Anterior cingulate cortex (tissue), 58 donors: Measurements from ENCODE around the gene COCH.
"Not testable (repeated sequence)": the region's sequence is repeated elsewhere in the genome, so short reads cannot be mapped to it uniquely, and the experiment has no call there.

Source experiments
- DNase-seq, 58 donors: peaks; one replicate each; lab custom pipeline; 2025; lab: John Stamatoyannopoulos, UW

COCH gene

DNA sequence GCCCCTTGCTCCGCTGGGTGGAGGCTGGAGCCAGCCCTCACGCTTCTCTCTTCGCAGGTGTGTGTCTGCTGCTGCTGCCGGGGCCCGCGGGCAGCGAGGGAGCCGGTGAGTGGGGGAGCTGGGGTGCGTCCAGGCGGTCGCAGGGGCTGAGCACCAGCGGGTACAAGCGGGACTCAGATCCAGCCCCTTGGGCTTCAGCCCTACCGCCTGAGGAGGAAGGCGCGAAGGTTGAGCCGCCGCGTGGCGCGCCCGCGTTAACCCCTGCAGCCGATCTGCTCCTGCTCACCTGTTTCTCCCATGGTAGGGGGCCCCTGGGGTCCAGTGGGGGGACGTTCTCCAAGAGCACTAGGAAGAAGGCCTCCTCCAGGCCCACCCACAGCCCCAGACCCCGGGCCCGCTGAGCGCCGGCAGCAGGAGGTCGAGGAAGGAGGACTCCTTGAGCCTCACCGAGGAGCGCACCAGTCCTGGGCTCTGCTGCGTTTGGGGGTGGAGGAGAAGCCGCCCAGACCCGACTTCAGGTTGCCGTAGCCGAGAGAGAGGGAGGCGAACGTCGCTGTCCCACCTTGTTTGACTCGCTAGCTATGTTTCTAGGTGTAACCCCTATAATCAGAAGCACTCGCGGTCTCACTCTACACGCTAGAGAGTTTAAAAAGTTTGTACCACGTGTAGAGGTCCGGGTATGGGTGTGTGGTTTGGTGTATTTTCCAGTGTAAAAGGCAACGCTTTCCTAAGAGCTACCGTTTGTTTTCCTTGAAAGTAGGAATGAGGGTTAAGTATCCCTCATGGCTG lies 834 bp downstream of the COCH start:
- DNase-seq, result peak in 2 of 58 donors; percentile 2 to 4

DNA sequence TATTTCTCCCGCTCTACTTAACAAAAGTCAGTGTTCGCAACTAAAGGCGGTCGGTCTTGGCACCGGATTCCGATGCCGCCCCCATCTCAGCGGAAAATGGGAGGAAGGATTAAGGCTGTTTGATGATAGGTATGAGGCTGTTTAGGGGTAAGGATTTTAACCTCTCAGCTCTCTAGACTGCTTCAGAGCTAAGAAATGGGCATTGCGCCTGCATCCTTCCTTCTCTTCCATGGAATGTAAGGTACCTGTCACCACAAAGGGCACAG lies 1.4 kb downstream of the COCH start:
- DNase-seq, result peak in 1 of 58 donors; percentile 4

DNA sequence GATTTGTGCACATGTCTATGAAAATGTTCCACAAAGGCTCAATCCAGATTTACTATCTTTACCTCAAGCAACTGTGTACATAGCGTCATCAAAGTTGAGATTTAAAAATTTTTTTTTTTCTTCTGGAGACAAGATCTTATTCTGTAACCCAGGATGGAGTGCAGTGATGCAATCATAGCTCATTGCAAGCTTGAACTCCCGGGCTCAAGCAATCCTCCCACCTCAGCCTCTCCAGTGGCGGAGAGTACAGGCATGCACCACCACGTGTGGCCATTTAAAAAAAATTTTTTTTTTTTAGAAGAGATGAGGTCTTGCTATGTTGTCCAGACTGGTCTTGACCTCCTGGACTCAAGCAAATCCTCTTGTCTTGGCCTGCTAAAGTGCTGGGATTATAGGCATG lies 2.3 kb downstream of the COCH start:
- DNase-seq, result no peak

DNA sequence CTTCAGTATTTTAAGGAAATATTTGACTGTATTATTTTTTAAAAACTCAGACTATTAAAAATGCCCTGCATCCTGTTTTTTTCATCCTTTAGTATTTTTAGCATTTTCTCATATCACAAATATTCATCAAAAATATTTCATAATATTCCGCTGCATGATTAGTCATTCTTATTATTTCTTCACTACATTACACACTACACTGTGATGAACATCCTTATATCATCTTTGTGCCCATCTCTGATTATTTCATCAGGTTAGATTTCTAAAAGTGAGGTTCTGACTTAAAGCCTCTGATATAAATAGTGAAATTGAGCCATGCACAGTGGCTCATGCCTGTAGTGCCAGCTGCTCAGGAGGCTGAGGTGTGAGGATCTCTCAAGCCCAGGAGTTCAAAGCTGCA lies 8.1 kb downstream of the COCH start:
- no peak for DNase-seq

DNA sequence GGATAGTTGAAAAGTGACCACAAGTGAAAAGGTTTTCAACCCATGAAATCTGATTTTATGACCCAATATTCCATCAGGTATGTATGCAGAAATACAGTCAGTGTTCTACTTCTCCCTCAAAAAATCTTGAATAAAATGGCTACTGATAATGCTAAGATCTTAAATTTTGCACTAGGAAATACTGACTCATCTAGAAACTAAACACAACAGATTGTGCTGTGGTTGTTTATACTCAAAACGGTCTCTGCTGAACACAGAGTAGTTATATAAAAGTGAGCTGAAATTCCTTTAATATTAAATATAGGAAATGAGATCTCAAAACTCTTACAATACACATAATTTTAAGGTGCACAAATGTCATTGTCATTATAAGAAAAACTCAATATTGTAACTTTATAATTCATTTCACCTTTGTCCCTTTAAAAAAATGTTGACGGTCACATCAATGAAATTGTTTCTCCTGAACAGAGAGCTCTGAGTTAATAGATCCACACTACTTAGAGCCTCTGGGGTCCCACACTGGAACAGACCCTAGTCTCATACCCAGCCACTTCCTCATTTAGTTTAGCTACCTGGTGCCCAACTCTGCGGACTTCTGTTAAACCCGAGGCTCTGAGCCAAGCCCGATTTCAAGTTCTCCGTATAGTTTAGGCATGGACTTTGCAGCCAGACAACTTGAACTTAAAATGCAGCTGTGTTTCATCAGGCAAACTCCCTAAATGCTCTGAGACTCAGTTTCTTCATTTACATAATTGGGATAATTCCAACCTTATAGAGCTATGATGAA lies 9.3 kb downstream of the COCH start:
- no peak for DNase-seq

DNA sequence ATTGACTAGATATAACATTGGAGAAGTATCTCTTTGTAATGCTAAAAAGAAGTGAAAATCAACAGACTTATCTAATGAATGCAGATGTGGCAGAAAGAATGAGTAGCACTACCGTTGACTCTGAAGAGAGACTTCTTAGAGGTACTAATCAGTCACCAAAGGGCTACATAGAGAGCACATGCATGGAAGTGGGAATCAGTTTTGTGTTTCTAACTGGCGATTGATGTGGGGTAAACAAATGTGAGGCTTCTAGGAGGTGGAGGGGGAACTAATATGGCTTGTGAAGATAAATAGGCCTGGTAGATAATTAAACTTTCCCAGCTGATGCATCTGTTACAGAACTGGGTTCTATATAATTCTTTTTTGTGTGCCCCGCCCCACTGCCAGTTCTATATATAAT lies 10.5 kb downstream of the COCH start:
- DNase-seq, result no peak

DNA sequence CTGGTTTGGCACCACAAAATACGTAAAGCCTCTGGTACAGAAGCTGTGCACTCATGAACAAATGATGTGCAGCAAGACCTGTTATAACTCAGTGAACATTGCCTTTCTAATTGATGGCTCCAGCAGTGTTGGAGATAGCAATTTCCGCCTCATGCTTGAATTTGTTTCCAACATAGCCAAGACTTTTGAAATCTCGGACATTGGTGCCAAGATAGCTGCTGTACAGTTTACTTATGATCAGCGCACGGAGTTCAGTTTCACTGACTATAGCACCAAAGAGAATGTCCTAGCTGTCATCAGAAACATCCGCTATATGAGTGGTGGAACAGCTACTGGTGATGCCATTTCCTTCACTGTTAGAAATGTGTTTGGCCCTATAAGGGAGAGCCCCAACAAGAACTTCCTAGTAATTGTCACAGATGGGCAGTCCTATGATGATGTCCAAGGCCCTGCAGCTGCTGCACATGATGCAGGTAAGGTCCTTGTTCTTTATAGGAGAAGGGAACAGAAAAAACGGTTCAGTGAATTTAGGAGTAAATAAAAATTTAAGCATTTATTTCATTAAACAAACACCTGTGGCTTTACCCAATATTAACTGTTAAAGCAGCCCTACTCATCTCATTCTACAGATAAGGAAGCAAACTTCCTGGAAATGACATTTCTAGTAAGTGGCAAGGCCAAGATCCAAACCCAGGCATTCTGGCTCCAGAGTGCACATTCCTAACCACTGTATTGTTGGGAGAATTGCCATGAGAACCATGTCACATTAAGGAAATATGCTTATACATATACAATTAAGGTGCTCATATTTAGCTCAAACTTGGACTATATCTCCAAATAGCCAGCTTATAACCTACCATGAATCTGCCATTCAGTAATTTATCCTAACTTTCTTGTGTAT lies 11.7 kb downstream of the COCH start:
- DNase-seq, result no peak

DNA sequence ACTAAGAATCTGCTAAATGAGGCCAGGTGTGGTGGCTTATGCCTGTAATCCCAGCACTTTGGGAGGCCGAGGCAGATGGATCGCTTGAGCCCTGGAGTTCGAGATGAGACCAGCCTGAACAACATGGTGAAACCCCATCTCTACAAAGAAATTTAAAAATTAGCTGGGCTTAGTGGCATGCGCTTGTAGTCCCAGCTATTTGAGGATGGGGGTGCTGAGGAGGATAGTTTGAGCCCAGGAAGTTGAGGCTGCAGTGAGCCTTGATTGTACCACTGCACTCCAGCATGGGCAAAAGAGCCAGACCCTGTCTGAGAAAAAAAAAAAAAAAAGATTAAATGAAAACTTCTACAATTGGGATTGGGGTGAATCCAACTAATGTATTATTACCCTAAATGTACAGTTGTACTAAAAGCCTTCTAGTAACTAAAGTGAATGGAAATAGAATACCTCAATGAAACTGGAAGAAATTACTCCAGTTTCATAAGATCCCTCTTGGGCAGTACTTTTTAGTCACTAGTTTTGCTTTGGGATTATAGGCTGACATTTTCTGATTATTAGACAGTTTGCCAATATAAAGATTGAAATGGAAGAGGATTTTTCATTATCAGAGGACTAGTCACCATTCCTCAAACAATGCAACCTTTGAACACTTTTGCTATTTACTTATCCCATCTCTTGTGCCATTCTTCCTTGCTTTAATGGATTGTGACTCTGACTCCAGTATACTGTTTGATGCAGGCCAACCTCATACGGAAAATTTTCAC lies 14.3 kb downstream of the COCH start:
- no peak for DNase-seq

DNA sequence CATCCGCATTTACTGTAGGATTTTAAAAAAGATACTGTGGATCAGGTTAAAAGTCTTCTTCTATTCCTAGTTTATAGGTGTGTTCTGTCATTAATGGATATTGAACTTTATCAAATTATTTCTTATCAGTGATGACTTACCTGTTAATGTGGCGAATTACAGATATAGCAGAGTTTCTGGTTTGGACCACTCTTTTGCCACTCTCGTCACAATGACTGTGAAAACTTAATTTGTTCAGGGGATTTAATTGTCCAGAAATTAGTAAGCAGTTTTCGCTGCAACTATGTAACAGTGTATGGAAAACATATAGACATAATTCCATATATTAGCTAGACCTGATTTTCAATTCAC lies 14.9 kb downstream of the COCH start:
- DNase-seq, result no peak

DNA sequence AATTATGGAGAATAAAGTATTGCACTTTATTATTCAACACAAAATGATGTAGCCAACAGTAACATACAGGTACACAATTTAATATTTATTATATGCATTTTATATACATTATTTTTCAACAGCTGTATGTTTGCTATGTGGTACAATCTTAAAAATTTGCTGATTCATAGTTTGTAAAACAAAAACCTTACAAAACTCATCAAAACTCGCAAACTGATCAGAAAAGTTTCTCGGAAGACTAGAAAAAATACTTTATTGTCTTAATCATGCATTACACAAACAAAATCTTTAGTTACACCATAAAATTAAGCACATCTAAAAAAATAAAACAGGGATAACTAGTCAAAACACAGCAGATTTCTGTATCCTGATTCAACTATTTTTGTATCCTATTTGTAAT lies 19.5 kb downstream of the COCH start:
- no peak for DNase-seq

DNA sequence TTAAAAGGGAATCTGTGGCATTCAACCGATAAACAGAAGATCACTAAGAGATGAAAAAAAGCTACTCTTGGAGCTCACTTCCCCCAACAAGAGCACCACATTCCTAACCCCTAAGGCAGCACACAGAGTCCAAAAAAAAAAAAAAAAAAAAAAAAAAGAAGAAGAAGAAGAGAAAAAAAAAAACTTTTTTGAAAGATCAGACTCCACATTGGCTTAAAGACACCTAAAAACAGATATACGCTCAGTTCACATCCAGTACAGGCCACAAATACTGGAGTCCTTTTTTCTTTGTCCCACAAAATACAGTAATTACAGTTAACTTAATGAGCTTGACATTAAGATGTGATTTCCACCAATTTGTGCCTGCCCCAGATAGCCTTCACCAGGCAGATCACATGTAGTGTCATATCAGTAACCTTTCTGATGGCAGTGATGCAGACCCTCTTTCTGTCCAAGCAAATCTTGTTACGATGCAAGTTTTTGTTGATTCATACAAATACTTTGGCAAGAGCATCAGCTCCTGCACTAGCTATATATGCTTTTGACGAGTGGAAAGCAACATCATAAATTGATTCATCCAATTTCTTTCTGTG lies 20.7 kb downstream of the COCH start:
- DNase-seq, result no peak

DNA sequence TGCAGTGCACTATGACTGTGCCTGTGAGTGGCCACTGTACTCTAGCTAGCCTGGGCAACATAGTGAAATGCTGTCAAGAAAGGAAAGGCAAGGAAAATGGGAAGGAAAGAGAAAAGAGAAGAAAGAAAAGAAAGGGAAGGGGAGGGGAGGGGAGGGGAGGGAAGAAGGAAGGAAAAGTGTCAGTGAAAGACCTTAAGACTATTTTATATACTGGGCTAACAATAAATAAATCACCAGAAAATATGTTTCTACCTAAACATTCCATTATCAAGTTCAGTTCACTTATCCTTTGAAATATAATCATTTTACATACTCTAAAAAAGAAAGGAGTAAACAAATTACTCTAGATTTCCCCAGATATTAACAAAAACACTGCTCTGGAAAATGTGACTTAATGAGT lies 22.1 kb downstream of the COCH start:
- DNase-seq, result no peak

DNA sequence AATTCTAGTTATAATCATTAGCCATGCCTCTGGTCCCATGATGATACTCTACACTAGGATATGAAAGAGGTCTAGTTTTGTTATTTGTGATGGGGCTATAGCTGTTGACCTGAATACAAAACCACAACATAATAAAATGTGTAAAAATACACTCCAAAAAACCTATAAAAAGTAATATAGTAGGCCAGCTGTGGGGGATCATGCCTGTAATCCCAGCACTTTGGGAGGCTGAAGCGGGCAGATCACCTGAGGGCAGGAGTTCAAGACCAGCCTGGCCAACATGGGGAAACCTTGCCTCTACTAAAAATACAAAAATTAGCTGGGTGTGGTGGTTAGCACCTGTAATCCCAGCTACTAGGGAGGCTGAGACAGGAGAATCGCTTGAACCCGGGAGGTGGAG lies 22.8 kb downstream of the COCH start:
- DNase-seq, result not testable (repeated sequence)

DNA sequence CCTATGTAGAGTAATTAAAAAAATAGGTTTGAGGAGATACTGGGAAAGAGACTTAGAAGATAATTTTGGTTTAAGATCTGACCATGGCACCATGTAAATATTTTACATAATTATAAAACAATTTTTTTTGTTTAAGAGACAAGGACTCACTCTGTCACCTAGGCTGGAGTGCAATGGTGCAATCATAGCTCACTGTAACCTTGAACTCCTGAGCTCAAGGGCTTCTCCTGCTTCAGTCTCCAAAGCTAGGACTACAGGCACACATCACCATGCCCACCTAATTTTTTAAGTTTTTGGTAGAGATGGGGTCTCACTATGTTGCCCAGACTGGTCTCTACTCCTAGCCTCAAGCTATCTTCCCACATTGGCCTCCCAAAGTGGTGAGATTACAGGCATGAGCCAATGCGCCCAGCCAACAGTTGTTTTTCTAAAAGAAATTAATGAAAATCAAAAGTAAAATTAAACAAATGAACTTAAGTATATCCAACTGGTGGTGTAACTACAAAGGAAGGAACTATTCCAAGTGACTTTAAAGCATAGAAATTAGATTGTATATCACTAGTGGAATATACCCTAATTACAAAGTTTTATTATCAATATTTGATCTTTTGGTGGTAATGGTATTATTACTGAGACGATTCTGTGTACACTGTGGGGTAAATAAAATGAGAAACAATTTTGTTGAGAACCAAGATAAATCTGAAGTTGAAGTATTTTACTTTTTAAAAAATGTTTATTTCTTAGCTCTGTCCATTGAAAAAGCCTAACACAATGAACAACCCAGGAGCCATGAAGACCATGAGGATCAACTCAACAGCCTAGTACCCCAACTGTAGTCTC lies 29.1 kb downstream of the COCH start:
- DNase-seq, result no peak

DNA sequence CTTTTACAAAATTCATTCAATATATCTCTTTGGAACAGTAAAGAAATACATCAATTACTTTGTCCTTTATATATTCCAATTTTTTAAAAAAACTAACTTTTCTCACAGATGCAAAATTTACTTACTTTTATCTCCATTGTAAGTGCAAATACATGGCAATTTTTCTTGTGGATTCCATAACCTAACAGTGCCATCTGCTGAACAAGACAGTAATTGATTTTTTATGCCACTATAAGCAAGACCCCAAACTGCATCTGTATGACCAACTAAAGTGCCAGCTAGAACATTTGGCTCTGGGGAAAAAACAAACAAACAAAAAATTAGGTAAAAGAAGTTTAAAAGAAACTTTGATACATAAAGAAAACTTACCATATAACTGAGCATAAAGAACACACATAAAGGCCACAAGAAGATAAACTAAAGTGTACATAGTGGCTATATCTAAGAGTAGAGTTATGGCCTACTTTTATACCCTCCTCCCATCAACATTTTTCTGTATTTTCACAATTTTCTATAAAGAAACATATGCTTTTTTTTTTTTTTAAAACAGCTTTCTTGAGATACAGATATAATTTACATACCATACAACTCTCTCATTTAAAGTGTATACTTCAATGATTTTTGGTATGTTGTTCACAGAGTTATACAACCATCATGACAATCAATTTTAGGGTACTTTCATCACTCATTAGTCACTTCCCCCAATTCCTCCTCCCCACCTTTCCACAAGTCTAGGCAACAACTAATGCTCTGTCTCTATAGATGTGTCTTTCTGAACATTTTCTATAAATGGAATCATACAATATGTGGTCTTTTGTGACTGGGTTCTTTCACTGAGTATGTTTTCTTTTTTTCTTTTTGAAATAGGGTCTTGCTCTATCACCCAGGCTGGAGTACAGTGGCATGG lies 32.6 kb downstream of the COCH start:
- peak in 1 of 58 donors; percentile 4 for DNase-seq

DNA sequence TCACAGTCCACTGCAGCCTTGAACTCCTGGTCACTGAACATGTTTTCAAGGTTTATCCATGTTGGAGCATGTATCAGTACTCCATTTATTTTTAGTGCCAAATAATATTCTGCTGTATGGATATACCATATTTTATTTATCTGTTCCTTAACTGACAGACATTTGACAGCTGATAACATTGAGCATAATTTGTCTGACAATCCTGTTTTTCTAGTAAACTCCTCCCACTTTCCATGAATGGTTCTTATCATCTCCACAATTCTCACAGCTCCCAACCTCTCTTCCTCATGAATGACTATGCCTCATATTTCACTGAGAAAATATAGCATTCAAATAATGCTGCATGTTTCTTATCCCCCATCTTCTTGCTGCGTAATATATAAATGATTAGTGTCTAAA lies 33.3 kb downstream of the COCH start:
- no peak for DNase-seq

DNA sequence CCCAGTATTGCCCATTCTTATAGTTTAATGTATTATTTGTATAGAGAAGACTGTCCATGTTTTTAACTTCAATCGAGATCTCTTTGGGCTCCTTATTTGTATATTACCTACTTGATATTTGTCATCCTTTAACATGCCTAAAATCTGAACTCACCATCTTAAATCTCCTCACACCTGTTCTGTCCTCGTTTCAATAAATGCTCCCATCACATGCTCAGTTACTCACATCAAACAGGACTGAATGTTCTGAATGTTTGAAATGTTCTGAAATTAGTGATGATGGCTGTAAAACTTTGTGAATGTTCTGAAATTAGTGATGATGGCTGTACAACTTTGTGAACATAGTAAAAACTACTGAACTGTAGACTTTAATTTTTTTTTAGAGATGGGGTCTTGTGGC lies 34.5 kb downstream of the COCH start:
- no peak for DNase-seq

DNA sequence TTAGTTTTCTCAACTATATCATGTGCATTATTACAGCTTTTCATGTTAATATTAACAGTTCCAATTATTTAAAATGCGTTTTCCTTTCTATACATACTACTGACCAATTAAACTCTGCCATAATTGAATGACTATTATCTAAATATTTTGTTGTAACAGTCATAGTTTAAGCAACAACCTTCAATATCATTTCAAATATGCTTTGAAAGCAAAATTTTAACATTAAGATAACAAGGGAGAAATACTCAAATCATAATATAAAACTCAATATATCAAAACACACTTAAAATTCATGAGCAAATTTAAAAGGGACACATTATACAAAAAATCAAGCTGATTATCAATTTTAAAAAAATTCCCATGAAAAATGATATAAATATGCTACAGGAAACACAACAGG lies 40.5 kb downstream of the COCH start:
- DNase-seq, result no peak
